ENCODE results near the gene PTPRN2.

DNA sequence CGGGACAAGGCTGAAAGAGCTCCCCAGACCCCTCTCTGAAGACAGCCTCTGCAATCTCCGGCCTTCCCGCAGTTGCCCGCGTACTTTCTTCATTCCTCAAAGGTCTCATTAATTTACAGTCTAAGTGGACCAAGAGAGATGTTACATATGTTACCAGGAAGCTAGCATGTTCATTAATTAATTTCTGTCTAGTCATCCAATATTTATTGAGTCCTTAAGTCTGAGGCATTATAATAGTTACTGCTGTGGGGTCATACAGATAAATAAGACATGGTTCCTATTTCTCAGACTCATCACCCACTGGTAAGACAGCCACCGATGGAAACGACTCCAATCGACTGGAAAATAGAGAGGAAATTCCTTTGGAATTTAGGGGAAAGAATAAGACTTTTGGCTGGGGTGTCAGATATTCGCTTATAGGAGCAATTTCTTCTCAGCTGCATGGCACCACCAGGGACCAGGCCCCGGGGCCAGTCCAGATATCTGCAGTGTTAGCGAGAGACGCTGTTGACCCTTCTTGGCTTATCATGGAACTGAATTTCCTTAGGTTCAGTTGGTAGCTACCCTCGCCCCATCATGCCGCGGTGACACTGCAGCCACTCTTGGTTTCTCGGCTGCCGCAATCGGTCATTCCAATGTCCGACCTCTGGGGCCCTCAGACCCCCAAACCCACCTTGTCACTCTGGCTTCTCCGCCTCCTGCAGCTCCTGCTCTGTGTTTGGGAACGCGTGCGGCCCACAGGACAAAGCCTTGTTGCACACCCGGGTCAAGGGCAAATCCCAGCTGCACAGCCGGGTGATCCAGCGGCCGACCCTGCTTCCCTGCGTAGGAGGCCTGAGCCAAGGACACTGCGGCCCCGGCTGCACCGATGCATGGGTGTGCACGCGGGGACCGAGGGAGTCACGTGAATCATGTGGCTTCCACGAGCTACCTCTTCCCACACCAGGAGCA lies 867.6 kb downstream of the PTPRN2 start:
- TF ChIP-seq, protein P1, sequence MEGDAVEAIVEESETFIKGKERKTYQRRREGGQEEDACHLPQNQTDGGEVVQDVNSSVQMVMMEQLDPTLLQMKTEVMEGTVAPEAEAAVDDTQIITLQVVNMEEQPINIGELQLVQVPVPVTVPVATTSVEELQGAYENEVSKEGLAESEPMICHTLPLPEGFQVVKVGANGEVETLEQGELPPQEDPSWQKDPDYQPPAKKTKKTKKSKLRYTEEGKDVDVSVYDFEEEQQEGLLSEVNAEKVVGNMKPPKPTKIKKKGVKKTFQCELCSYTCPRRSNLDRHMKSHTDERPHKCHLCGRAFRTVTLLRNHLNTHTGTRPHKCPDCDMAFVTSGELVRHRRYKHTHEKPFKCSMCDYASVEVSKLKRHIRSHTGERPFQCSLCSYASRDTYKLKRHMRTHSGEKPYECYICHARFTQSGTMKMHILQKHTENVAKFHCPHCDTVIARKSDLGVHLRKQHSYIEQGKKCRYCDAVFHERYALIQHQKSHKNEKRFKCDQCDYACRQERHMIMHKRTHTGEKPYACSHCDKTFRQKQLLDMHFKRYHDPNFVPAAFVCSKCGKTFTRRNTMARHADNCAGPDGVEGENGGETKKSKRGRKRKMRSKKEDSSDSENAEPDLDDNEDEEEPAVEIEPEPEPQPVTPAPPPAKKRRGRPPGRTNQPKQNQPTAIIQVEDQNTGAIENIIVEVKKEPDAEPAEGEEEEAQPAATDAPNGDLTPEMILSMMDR (IDR thresholded peaks at IDR 0.05), result no peak
- no peak for TF ChIP-seq ZFX (IDR thresholded peaks at IDR 0.05; ENCODE audit: borderline replicate concordance)
